ENCODE results near the gene MS4A4E.

Gene MS4A4E

DNA sequence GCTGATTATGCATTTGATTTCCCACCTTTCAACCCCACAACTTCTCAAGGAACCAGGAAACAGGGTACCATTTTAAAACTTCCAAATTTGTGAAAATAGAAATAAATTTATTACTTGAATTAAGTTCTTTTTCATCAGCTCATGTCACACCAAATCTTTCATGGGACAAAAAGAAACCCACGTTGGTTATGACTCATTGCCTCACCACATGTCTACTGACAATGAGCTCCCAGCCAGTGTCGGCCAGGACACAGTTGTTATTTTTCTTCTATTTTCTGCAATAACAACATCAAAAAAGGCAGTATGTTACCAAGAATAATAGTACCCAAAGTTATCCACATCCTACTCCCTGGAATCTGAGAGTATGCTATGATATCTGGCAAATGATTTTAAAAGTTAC is 77.4 kb downstream of the MS4A4E start:
- Histone ChIP-seq H3K36me3 (ENCODE audit: control insufficient read depth in 2 of 2, insufficient read depth in 1 of 2, low read length in 2 of 2) (no peaks in the 10 kb centered on the region), H3K4me1 (ENCODE audit: control insufficient read depth, insufficient read depth, low read length) (no peaks in the 10 kb centered on the region), H3K9me3 (ENCODE audit: control insufficient read depth, insufficient read depth, low read depth, low read length) (no peaks in the 10 kb centered on the region), H3K4me3 (ENCODE audit: low read depth, low read length) (no peak overlapping the region), H3K27ac (ENCODE audit: extremely low read depth, low read depth, low read length) (no peak overlapping the region)
- POLR2A ChIA-PET, result no interaction called here
- CTCF ChIA-PET, result interaction anchor here (0.6 kb wide), 1 partner anchor 610 kb away, joined by 4 read pairs; no protein-coding TSS in a partner anchor
- TF ChIP-seq ZBTB8A (tag by site-specific recombination; IDR thresholded peaks at IDR 0.05) (no peak), ZNF248 (tag by site-specific recombination; IDR thresholded peaks at IDR 0.05) (no peak), SALL2 (tag by site-specific recombination; IDR thresholded peaks at IDR 0.05; ENCODE audit: borderline replicate concordance) (no peak), SP7 (tag by site-specific recombination; IDR thresholded peaks at IDR 0.05) (no peak), KLF9 (tag by site-specific recombination; IDR thresholded peaks at IDR 0.05; ENCODE audit: low read depth) (no peak), ZNF423 (tag by site-specific recombination; IDR thresholded peaks at IDR 0.05) (no peak), ZFP3 (tag by site-specific recombination; IDR thresholded peaks at IDR 0.05; ENCODE audit: low read depth) (no peak)
- TF ChIP-seq, protein P1, sequence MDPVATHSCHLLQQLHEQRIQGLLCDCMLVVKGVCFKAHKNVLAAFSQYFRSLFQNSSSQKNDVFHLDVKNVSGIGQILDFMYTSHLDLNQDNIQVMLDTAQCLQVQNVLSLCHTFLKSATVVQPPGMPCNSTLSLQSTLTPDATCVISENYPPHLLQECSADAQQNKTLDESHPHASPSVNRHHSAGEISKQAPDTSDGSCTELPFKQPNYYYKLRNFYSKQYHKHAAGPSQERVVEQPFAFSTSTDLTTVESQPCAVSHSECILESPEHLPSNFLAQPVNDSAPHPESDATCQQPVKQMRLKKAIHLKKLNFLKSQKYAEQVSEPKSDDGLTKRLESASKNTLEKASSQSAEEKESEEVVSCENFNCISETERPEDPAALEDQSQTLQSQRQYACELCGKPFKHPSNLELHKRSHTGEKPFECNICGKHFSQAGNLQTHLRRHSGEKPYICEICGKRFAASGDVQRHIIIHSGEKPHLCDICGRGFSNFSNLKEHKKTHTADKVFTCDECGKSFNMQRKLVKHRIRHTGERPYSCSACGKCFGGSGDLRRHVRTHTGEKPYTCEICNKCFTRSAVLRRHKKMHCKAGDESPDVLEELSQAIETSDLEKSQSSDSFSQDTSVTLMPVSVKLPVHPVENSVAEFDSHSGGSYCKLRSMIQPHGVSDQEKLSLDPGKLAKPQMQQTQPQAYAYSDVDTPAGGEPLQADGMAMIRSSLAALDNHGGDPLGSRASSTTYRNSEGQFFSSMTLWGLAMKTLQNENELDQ (tag by site-specific recombination; IDR thresholded peaks at IDR 0.05; ENCODE audit: low read depth), result no peak
- TF ChIP-seq, protein P2, sequence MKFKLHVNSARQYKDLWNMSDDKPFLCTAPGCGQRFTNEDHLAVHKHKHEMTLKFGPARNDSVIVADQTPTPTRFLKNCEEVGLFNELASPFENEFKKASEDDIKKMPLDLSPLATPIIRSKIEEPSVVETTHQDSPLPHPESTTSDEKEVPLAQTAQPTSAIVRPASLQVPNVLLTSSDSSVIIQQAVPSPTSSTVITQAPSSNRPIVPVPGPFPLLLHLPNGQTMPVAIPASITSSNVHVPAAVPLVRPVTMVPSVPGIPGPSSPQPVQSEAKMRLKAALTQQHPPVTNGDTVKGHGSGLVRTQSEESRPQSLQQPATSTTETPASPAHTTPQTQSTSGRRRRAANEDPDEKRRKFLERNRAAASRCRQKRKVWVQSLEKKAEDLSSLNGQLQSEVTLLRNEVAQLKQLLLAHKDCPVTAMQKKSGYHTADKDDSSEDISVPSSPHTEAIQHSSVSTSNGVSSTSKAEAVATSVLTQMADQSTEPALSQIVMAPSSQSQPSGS (tag by site-specific recombination; IDR thresholded peaks at IDR 0.05; ENCODE audit: low read depth), result no peak

DNA sequence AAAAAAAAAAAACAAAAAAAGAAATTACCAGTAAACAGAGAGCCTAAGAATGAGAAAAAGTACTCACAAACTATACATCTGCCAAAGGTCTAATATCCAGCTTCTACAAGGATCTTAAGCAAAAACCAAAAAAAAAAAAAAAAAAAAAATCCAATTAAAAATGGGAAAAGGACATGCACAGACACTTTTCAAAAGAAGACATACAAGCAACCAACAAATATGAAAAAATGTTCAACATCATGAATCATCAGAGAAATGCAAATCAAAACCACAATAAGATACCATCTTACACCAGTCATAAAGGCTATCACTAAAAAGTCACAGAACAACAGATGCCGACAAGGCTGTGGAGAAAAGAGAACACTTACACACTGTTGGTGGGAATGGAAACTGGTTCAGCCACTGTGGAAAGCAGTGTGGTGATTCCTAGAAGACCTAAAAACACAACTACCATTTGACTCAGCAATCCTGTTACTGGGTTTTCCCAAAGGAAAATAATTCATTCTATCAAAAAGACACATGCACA is 78.3 kb downstream of the MS4A4E start:
- ChIA-PET POLR2A (no interaction called here), CTCF (no interaction called here)
- Histone ChIP-seq H3K4me1 (ENCODE audit: control insufficient read depth, insufficient read depth, low read length) (no peaks in the 10 kb centered on the region), H3K9me3 (ENCODE audit: control insufficient read depth, insufficient read depth, low read depth, low read length) (no peaks in the 10 kb centered on the region), H3K4me3 (ENCODE audit: low read depth, low read length) (no peak overlapping the region), H3K36me3 (ENCODE audit: control insufficient read depth in 2 of 2, insufficient read depth in 1 of 2, low read length in 2 of 2) (no peaks in the 10 kb centered on the region), H3K27ac (ENCODE audit: extremely low read depth, low read depth, low read length) (no peak overlapping the region)
- TF ChIP-seq ZNF274 (IDR thresholded peaks at IDR 0.05; ENCODE audit: low read length) (no peak), ZNF274 (tag by site-specific recombination; IDR thresholded peaks at IDR 0.05; ENCODE audit: borderline replicate concordance) (no peak), ZNF707 (tag by site-specific recombination; IDR thresholded peaks at IDR 0.05) (no peak), ZNF354C (tag by site-specific recombination; IDR thresholded peaks at IDR 0.05; ENCODE audit: borderline replicate concordance, low read depth) (no peak), ZXDB (tag by site-specific recombination; IDR thresholded peaks at IDR 0.05) (no peak), ZSCAN30 (tag by site-specific recombination; IDR thresholded peaks at IDR 0.05) (no peak), RBAK (tag by site-specific recombination; IDR thresholded peaks at IDR 0.05) (no peak), ZFP69B (tag by site-specific recombination; IDR thresholded peaks at IDR 0.05) (no peak), PRDM1 (tag by site-specific recombination; IDR thresholded peaks at IDR 0.05) (no peak), GLI2 (tag by site-specific recombination; IDR thresholded peaks at IDR 0.05; ENCODE audit: borderline replicate concordance, low read depth) (no peak), TRIM28 (IDR thresholded peaks at IDR 0.05; ENCODE audit: borderline replicate concordance, low read length) (no peak), ZNF394 (tag by site-specific recombination; IDR thresholded peaks at IDR 0.05; ENCODE audit: borderline replicate concordance) (no peak), ZNF549 (tag by site-specific recombination; IDR thresholded peaks at IDR 0.05) (no peak), ZNF558 (tag by site-specific recombination; IDR thresholded peaks at IDR 0.05) (no peak), ZNF529 (tag by site-specific recombination; IDR thresholded peaks at IDR 0.05; ENCODE audit: insufficient replicate concordance) (no peak), ZNF76 (tag by site-specific recombination; IDR thresholded peaks at IDR 0.05; ENCODE audit: borderline replicate concordance, low read depth) (no peak), GFI1B (tag by site-specific recombination; IDR thresholded peaks at IDR 0.05) (no peak), ZEB2 (tag by site-specific recombination; IDR thresholded peaks at IDR 0.05) (no peak), ZNF768 (tag by site-specific recombination; IDR thresholded peaks at IDR 0.05) (no peak)
- TF ChIP-seq, protein P3, sequence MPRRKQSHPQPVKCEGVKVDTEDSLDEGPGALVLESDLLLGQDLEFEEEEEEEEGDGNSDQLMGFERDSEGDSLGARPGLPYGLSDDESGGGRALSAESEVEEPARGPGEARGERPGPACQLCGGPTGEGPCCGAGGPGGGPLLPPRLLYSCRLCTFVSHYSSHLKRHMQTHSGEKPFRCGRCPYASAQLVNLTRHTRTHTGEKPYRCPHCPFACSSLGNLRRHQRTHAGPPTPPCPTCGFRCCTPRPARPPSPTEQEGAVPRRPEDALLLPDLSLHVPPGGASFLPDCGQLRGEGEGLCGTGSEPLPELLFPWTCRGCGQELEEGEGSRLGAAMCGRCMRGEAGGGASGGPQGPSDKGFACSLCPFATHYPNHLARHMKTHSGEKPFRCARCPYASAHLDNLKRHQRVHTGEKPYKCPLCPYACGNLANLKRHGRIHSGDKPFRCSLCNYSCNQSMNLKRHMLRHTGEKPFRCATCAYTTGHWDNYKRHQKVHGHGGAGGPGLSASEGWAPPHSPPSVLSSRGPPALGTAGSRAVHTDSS (tag by site-specific recombination; IDR thresholded peaks at IDR 0.05), result no peak

All from HEK293 (cell line).